Stimulated activated CD4-positive, alpha-beta T cell treated with anti-CD3 and anti-CD28 coated beads, TNF-alpha, amount 100 ng/mL, for 24 hours (primary cell): ENCODE measurements around the gene CCNT1.
A peak's percentile ranks its signal among the peaks of the same experiment; 100 is the strongest.
"Not testable (repeated sequence)": the region's sequence is repeated elsewhere in the genome, so short reads cannot be mapped to it uniquely, and the experiment has no call there.

Source experiments
- DNase-seq, 3 experiments: peaks; one replicate each; pipeline ENCODE4 v3.0.0-alpha.2; 2020; ENCODE audit warnings: low read depth in 3 of 3

Gene CCNT1

GRCh38 chr12:48691826-48692487 lies 24.6 kb downstream of the CCNT1 start:
- no peak for DNase-seq

- no peak for DNase-seq
Observed at GRCh38 chr12:48690990-48691389, 25.5 kb downstream of the CCNT1 start.

GRCh38 chr12:48690436-48690835 lies 26.1 kb downstream of the CCNT1 start:
- DNase-seq: no peak

GRCh38 chr12:48688836-48689235 lies 27.7 kb downstream of the CCNT1 start:
- no peak for DNase-seq

- no peak for DNase-seq
Observed at GRCh38 chr12:48687592-48687991, 28.9 kb downstream of the CCNT1 start.

- DNase-seq: no peak
Observed at GRCh38 chr12:48686615-48687334, 29.7 kb downstream of the CCNT1 start.

- no peak for DNase-seq
Observed at GRCh38 chr12:48686037-48686595, 30.4 kb downstream of the CCNT1 start.

- DNase-seq: no peak
Observed at GRCh38 chr12:48683534-48683933, 33.0 kb downstream of the CCNT1 start.

- DNase-seq: no peak
Observed at GRCh38 chr12:48682927-48683326, 33.6 kb downstream of the CCNT1 start.

- DNase-seq: not testable (repeated sequence)
Observed at GRCh38 chr12:48682533-48682905, 34.0 kb downstream of the CCNT1 start.

GRCh38 chr12:48681710-48682532 lies 34.6 kb downstream of the CCNT1 start, which contains the start of gene KANSL2:
TSS of gene KANSL2 (minus strand) at chr12:48682238. CDS start at chr12:48681632, 606 bp downstream.
- DNase-seq: peak; percentile 93 to 98 (median 97)

- DNase-seq: no peak
Observed at GRCh38 chr12:48681399-48681709, 35.2 kb downstream of the CCNT1 start.

GRCh38 chr12:48680861-48681260 lies 35.6 kb downstream of the CCNT1 start:
- DNase-seq: no peak

GRCh38 chr12:48678551-48679185 lies 37.8 kb downstream of the CCNT1 start:
- DNase-seq: no peak

- no peak for DNase-seq
Observed at GRCh38 chr12:48671231-48671856, 45.2 kb downstream of the CCNT1 start.

GRCh38 chr12:48668996-48669395 lies 47.5 kb downstream of the CCNT1 start:
- DNase-seq: no peak

GRCh38 chr12:48659863-48660262 lies 56.6 kb downstream of the CCNT1 start:
- DNase-seq: no peak

- no peak for DNase-seq
Observed at GRCh38 chr12:48651681-48652080, 64.8 kb downstream of the CCNT1 start.

- DNase-seq: not testable (repeated sequence)
Observed at GRCh38 chr12:48645354-48645753, 71.2 kb downstream of the CCNT1 start.

- DNase-seq: no peak
Observed at GRCh38 chr12:48643011-48643410, 73.5 kb downstream of the CCNT1 start.
